Measurements from ENCODE around the gene C5orf46.
"Not testable (repeated sequence)": the region's sequence is repeated elsewhere in the genome, so short reads cannot be mapped to it uniquely, and the experiment has no call there.

Gene C5orf46

GRCh38 chr5:147872744-147873435, 33.4 kb downstream of the C5orf46 start:
- not testable (repeated sequence) for H3K27ac ChIP-seq (ENCODE audit: low read length); H2AFZ ChIP-seq (ENCODE audit: low read depth, low read length); H3K9me3 ChIP-seq (ENCODE audit: insufficient read depth, low read length); H3K4me3 ChIP-seq (ENCODE audit: low read length); H3K36me3 ChIP-seq (replicated peaks; ENCODE audit: low read depth, low read length); H3K4me1 ChIP-seq (ENCODE audit: low read length); H3K27me3 ChIP-seq (ENCODE audit: low read depth, low read length); H3K79me2 ChIP-seq (ENCODE audit: low read length); H4K20me1 ChIP-seq (ENCODE audit: insufficient read depth, low read length); H3K9ac ChIP-seq (ENCODE audit: low read length); H3K4me2 ChIP-seq (ENCODE audit: low read length)

DNA sequence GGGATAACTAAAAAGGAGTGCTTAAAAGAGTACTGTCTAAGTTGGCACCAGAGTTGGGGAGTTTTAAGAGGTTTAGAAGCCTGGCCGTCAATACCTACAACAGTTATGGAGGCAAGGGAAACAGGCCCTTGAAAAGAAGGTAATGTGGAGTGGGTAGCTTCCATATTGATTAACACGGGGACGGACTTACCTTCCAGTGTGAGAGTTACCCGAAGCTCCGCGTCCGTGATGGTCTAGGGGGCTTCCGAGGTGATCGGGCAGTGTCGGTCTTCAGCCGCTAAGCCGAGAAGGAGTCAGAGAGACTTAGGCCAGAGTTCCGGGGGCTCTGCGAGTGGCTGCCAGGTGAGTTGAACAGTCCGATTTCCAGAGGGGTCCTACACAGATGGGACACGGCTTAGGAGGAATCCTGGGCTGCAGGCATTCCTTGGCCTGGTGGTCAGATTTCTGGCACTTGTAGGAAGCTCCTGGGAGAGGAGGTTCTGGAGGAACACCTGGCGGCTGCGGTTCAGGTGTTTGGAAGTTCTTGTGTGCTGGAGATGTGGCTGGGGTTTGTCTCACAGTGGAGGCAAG, 34.3 kb downstream of the C5orf46 start:
- H4K20me1 ChIP-seq (ENCODE audit: insufficient read depth, low read length); H3K4me2 ChIP-seq (ENCODE audit: low read length); H3K4me3 ChIP-seq (ENCODE audit: low read length); H3K79me2 ChIP-seq (ENCODE audit: low read length); H2AFZ ChIP-seq (ENCODE audit: low read depth, low read length); H3K36me3 ChIP-seq (replicated peaks; ENCODE audit: low read depth, low read length); H3K9me3 ChIP-seq (ENCODE audit: insufficient read depth, low read length); H3K27ac ChIP-seq (ENCODE audit: low read length); H3K27me3 ChIP-seq (ENCODE audit: low read depth, low read length); H3K9ac ChIP-seq (ENCODE audit: low read length); H3K4me1 ChIP-seq (ENCODE audit: low read length): not testable (repeated sequence)

DNA sequence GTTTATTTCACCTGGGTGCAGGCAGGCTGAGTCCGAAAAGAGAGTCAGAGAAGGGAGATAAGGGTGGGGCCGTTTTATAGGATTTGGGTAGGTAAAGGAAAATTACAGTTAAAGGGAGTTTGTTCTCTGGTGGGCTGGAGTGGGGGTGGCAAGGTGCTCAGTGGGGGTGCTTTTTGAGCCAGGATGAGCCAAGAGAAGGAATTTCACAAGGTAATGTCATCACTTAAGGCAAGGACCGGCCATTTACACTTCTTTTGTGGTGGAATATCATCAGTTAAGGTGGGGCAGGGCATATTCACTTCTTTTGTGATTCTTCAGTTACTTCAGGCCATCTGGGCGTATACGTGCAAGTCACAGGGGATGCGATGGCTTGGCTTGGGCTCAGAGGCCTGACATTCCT, 36.4 kb downstream of the C5orf46 start:
- H3K4me2 ChIP-seq (ENCODE audit: low read length); H2AFZ ChIP-seq (ENCODE audit: low read depth, low read length); H3K27ac ChIP-seq (ENCODE audit: low read length); H3K9ac ChIP-seq (ENCODE audit: low read length); H3K4me1 ChIP-seq (ENCODE audit: low read length); H4K20me1 ChIP-seq (ENCODE audit: insufficient read depth, low read length); H3K9me3 ChIP-seq (ENCODE audit: insufficient read depth, low read length); H3K79me2 ChIP-seq (ENCODE audit: low read length); H3K27me3 ChIP-seq (ENCODE audit: low read depth, low read length); H3K36me3 ChIP-seq (replicated peaks; ENCODE audit: low read depth, low read length); H3K4me3 ChIP-seq (ENCODE audit: low read length): not testable (repeated sequence)

- Histone ChIP-seq H3K27ac (ENCODE audit: low read length) (no peak overlapping the region), H4K20me1 (ENCODE audit: insufficient read depth, low read length) (no peaks in the 10 kb centered on the region), H3K4me1 (ENCODE audit: low read length) (no peaks in the 10 kb centered on the region), H3K36me3 (replicated peaks; ENCODE audit: low read depth, low read length) (no peaks in the 10 kb centered on the region), H3K79me2 (ENCODE audit: low read length) (no peaks in the 10 kb centered on the region), H3K9ac (ENCODE audit: low read length) (no peak overlapping the region), H3K27me3 (ENCODE audit: low read depth, low read length) (no peaks in the 10 kb centered on the region), H3K9me3 (ENCODE audit: insufficient read depth, low read length) (no peaks in the 10 kb centered on the region), H3K4me3 (ENCODE audit: low read length) (no peak overlapping the region), H3K4me2 (ENCODE audit: low read length) (no peak overlapping the region), H2AFZ (ENCODE audit: low read depth, low read length) (no peak overlapping the region)
- no peak for TF ChIP-seq EZH2phosphoT487 (IDR thresholded peaks at IDR 0.05; ENCODE audit: low read depth)
- TF ChIP-seq, protein P1, sequence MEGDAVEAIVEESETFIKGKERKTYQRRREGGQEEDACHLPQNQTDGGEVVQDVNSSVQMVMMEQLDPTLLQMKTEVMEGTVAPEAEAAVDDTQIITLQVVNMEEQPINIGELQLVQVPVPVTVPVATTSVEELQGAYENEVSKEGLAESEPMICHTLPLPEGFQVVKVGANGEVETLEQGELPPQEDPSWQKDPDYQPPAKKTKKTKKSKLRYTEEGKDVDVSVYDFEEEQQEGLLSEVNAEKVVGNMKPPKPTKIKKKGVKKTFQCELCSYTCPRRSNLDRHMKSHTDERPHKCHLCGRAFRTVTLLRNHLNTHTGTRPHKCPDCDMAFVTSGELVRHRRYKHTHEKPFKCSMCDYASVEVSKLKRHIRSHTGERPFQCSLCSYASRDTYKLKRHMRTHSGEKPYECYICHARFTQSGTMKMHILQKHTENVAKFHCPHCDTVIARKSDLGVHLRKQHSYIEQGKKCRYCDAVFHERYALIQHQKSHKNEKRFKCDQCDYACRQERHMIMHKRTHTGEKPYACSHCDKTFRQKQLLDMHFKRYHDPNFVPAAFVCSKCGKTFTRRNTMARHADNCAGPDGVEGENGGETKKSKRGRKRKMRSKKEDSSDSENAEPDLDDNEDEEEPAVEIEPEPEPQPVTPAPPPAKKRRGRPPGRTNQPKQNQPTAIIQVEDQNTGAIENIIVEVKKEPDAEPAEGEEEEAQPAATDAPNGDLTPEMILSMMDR (IDR thresholded peaks at IDR 0.05; ENCODE audit: low read depth, low read length) = no peak
These were observed 37.2 kb downstream of the C5orf46 start for GRCh38 chr5:147869112-147869511.

DNA sequence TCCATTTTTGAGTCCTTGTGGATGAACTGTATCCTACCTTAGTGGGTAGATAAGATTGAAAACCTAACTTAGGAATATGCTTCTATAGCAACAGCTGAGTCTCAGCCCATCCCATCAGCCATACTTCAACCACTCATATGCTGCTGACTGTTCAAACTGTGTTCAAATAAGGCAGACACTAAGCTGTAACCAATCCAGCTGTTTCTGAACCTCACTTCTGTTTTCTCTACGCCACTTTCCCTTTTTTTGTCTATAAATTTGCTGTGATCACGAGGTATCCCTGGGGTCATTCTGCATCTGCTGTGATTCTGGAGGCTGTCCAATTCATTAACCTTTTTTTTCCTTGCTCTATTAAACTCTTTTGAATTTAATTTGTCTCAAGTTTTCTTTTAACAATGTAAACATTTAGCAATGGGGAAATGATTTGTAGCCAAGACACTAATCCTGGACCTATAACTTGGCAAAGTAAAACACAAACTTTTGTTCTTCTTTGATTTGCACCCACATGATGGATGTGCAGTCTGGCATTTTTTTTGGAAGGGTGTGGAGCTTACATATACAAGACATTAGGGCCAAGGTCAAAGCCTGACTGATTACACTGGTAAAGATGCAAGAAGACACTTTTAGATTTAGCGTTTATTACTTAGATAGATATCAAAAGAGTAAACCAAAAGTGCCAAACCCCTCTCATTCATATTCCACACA, 42.7 kb downstream of the C5orf46 start:
- Histone ChIP-seq H3K4me1 (ENCODE audit: low read length) (no peaks in the 10 kb centered on the region), H3K4me2 (ENCODE audit: low read length) (no peak overlapping the region), H3K4me3 (ENCODE audit: low read length) (no peak overlapping the region), H3K9me3 (ENCODE audit: insufficient read depth, low read length) (no peaks in the 10 kb centered on the region), H3K36me3 (replicated peaks; ENCODE audit: low read depth, low read length) (no peaks in the 10 kb centered on the region), H3K79me2 (ENCODE audit: low read length) (no peaks in the 10 kb centered on the region), H3K9ac (ENCODE audit: low read length) (no peak overlapping the region), H4K20me1 (ENCODE audit: insufficient read depth, low read length) (no peaks in the 10 kb centered on the region), H3K27ac (ENCODE audit: low read length) (no peak overlapping the region), H3K27me3 (ENCODE audit: low read depth, low read length) (no peaks in the 10 kb centered on the region), H2AFZ (ENCODE audit: low read depth, low read length) (no peak overlapping the region)
- TF ChIP-seq, protein P1 (IDR thresholded peaks at IDR 0.05; ENCODE audit: low read depth, low read length) = no peak
- no peak for TF ChIP-seq EZH2phosphoT487 (IDR thresholded peaks at IDR 0.05; ENCODE audit: low read depth)

Data from OCI-LY3 (cell line).